NCI-H524 treated with DMSO at 0.1 percent for 48 hours (cell line): ENCODE measurements around the gene MEGF10.
"Not testable (repeated sequence)": the region's sequence is repeated elsewhere in the genome, so short reads cannot be mapped to it uniquely, and the experiment has no call there.

ENCODE experiments used
- DNase-seq: peaks from one replicate; lab custom pipeline; 2025; lab: John Stamatoyannopoulos, UW

Gene MEGF10

GRCh38 chr5:127290019-127290945, at the start of gene MEGF10:
Gene MEGF10 (plus strand): TSS chr5:127290796. CDS start chr5:127331309, 40,513 bp downstream.
- DNase-seq, result peak; percentile 29

DNA sequence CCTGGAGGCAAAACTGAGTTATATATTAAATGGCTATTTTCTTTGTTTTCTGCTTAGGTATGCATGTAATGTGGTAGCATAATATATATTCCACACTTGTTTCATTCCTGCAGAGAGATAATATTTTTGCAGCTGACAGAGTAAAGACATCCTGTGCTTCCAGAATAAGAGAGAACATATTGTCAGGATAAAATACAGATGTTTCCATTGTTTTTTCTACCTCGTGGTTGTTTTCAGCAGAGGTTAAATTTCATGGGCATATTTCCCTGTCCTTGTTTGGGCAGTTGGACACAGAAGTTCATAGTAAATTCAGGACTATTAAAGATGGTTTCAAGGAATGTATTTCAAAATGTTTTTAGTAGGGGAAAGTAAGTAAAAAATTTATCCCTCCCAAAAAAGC, 47.6 kb upstream of the MEGF10 start:
- no peak for DNase-seq

- no peak for DNase-seq
Measured at GRCh38 chr5:127254729-127255284, 35.8 kb upstream of the MEGF10 start.

DNA sequence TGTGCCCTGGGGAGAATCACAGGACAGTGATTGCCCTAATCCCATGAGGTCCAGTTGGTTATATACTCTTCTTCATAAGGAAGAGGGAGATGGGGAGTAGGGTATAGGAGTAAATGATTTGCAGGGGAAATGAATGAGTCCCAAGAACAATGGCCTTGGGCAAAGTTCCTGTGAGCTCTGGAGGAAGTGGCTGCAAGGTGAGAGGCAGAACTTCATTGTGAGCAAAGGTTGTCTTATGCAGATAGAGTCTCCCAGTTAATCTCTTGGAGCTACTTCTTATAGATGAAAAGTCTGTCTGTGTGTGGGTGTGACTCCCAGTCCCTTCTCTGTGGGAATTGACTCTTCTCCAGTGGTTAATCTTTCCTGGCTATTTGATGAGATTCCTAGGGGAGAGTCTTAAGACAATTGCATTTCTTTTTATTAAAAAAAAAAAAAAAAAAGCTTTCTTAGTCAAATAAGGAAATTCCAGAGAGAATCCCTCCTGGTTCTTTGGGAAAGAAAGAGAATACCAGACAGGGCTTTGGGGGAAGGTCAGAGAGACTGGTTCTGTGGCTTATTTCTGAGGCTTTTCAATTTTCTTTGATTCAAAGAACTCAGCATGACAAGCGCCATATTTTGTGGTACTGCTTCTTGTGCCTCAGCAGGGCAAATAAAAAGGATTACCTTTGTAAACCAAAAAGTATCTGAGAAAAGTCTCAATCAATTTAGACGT, 33.6 kb upstream of the MEGF10 start:
- DNase-seq, result no peak

DNA sequence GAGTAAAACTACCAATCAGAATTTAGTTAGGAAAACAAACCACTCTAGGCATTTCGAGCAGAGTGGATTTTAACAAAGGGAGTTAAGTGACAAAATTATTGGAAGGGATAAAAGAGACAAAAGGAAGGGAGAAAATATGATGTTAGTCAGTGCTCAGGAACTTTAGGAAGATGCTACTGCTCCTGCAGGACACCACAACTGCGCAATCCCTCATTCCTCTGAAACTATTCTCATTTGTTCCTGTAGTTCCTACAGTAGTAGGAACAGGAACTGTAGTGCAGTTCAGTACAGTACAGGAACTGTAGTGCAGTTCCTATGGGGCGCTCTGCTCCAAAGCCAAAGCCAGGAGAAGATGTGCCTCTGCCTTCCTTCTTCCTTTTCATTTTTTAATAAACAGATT, 29.9 kb upstream of the MEGF10 start:
- no peak for DNase-seq

- not testable (repeated sequence) for DNase-seq
Measured at GRCh38 chr5:127265473-127265872, 25.1 kb upstream of the MEGF10 start.

- not testable (repeated sequence) for DNase-seq
Measured at GRCh38 chr5:127268342-127268741, 22.3 kb upstream of the MEGF10 start.

- DNase-seq, result not testable (repeated sequence)
Measured at GRCh38 chr5:127270713-127271112, 19.9 kb upstream of the MEGF10 start.

DNA sequence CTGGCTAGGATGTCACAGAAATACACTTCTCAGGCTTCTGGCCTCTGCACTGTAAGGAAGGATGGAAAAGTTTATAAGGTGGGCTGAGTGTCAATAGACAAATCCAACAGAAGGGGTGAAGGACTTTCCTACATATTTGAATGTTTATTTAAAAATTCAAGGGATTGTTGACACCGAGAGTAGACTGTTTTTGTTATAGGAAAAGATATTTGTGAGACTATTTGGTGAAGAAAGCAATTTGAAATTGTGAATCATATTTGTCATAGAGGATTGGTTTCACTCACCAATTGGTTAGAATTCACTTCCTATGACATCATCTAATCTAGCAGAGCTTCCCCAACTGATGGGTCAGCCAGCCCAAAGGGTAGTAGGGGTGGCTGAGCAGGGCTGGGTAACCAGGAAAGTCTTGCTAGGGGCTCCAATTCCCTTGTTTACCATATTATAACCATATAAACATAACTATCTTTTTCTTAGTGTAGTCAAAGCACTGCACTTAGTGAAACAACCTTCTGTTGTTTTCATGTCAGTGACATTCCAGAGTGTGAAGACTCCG, 14.9 kb upstream of the MEGF10 start:
- no peak for DNase-seq

DNA sequence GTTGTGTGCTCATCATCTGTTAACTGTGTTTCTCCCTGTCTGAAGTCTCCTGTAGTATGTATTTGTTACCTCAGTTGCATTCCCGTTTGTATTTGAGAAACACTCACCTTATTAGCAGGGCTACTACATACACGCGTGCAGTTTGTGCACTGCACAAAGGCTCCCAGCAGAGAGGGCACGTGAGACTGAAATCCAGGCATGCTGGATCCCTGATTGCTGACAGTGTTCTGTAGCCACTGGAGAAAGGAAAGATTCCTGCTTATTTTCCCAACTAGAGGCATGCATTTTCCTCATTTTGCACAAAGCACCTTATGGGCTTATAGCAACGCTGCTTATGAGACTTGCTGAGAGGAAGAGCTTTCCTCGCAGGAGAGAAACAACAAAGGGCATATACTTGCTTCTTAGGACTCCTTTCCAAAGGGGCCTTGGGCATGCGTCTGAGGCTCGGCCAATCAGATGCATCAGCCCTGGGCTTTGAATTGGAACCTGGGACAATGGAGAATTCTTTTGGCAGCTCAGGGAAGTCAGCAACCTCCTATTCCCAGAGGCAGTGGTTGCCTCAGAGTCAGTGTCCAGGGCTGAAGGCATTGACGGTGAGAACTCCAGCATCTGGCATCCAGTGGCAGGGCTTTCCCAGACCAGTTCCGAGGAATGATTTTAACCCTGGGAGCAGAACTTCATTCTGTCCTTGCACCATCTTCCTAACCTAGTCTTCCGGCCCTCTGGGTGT, 9.9 kb upstream of the MEGF10 start:
- no peak for DNase-seq

- DNase-seq, result no peak
Measured at GRCh38 chr5:127281609-127282008, 9.0 kb upstream of the MEGF10 start.

GRCh38 chr5:127288676-127289075, 1.9 kb upstream of the MEGF10 start:
- no peak for DNase-seq

DNA sequence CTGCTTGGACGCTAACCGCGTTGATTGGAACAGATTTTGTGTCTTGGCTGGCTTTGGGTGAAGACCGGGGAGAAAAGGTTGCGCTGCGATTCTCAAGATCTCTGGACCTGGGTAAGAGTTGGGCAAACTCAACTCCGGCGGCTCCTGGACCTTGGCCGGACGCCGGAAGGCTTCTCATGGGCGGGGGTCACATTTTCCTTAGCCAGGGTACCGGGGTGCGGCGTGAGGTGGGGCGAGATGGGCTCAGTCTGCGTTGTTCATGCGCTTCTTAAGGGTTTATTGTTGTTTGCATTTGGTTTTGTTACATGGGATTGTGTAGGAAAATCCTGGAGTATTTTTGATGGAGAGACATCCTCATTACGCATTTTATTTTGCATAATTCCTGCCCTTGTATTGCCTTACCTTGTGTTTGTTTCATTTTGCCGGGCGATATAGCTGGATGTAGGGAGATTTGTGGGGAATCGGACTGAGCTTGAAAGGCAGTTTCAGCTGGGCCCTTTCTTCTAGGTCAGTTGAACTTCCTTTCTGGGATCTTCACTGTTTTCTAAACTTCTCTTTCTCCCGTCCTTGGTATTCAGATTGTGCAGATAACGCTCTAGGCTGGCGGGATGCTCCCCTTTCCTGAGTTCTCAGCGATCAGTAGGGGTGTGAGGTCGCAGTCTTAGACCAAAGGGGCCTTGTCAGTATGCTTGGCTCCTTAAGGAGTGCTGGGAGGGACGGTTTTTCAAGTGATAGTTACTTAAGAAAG, 524 bp downstream of the MEGF10 start:
- no peak for DNase-seq

DNA sequence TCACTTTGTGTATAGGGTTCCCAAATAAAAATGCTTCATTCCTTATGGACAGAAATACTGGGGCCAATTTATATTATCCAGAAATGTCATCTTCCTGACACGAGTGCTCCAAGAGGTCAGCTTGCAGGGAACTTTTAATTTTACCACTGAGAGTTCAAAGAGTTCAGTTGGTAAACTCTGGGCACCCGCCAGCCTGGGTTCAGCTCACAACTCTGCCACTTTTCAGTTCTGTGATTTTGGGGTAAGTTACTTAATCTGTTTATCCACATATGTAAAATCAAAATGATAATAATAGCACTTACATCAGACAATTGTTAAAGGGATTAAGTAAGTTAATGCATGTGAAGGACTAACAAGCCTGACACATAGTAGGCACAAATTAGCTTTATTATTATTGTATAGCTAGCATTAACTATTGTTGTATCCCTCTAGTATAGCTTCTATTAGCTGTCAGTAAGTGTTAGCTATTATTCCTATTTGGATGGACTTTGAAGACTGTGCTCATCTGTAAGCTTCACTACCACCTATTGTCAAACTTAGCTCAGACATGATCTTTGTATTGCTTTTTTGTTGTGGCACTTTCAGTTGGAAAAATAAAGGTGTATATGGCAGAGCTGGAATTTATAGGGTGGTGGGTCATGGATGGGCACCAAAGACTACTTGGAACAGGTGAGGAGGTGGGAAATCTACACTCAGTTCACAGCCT, 1.6 kb downstream of the MEGF10 start:
- no peak for DNase-seq

- DNase-seq, result no peak
Measured at GRCh38 chr5:127293373-127293772, 2.8 kb downstream of the MEGF10 start.

GRCh38 chr5:127294829-127295228, 4.2 kb downstream of the MEGF10 start:
- DNase-seq, result no peak

DNA sequence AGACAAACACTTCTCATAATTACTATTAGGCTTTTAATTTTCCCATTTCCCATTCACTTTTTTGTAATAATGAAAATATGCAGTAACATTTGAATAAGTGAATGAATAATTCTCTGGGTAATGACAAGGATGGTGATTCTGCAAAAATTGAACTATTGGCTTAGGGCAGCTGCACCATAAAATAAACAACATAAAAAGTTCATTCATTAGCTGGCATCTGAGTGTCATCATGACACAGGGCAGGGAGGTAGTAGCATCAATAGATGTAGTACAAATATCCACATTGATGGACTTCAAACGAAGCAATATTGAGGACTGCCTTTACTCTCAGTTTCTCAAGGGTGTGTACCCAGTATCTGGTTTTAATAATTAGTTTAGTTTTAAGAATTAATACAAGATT, 4.9 kb downstream of the MEGF10 start:
- DNase-seq, result no peak

- no peak for DNase-seq
Measured at GRCh38 chr5:127296321-127296720, 5.7 kb downstream of the MEGF10 start.

DNA sequence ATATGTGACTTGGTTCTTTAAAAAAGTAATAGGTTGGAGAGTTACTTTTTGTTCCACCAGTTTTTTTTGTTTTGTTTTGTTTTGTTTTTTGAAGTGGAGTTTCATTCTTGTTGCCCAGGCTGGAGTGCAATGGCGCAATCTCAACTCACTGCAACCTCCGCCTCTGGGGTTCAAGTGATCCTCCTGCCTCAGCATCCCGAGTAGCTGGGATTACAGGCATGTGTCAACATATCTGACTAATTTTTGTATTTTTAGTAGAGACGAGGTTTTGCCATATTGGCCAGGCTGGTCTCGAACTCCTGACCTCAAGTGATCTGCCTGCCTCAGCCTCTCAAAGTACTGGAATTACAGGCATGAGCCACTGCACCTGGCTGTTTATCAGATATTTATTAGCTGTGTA, 6.3 kb downstream of the MEGF10 start:
- DNase-seq, result not testable (repeated sequence)

- no peak for DNase-seq
Measured at GRCh38 chr5:127297348-127298035, 6.9 kb downstream of the MEGF10 start.
